ENCODE measurements around the gene PDAP1.

DNA sequence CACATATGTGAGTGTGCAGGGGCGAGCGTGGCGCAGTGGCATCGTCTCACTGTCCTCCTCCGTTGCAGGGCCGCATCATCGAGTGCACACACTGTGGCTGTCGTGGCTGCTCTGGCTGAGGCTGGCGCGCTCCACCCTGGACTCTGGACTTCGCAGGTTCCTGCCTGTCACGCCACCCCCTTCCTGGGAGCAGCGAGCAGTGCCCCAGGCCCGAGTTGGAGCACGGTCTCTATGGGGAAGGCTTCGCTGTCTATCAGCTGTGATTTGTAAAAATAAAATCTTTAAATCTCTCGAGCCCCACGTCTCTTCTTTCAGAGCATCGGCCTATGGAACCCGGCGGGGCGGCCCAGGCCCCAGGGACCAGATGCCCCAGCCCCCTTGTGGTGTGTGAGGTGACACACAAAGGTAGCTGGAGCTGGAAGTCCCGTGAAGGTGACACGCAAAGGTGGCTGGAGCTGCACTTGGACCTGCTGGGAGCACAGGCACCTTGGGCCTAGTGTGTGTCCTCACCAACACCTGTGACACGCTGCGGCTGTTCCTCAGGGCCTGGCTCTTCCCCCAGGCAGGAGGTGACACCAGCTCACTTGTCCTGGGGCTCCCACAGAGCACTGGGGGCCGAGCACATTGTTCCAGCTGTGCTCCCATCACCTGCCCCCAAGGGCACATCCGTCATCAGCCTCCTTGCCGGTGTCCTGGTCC, 11.1 kb upstream of the PDAP1 start:
- TF ChIP-seq, protein P1, sequence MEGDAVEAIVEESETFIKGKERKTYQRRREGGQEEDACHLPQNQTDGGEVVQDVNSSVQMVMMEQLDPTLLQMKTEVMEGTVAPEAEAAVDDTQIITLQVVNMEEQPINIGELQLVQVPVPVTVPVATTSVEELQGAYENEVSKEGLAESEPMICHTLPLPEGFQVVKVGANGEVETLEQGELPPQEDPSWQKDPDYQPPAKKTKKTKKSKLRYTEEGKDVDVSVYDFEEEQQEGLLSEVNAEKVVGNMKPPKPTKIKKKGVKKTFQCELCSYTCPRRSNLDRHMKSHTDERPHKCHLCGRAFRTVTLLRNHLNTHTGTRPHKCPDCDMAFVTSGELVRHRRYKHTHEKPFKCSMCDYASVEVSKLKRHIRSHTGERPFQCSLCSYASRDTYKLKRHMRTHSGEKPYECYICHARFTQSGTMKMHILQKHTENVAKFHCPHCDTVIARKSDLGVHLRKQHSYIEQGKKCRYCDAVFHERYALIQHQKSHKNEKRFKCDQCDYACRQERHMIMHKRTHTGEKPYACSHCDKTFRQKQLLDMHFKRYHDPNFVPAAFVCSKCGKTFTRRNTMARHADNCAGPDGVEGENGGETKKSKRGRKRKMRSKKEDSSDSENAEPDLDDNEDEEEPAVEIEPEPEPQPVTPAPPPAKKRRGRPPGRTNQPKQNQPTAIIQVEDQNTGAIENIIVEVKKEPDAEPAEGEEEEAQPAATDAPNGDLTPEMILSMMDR (IDR thresholded peaks at IDR 0.05): no peak
- TF ChIP-seq POLR2AphosphoS5 (IDR thresholded peaks at IDR 0.05; ENCODE audit: low read depth, low read length): no peak
- TF ChIP-seq, protein P2, sequence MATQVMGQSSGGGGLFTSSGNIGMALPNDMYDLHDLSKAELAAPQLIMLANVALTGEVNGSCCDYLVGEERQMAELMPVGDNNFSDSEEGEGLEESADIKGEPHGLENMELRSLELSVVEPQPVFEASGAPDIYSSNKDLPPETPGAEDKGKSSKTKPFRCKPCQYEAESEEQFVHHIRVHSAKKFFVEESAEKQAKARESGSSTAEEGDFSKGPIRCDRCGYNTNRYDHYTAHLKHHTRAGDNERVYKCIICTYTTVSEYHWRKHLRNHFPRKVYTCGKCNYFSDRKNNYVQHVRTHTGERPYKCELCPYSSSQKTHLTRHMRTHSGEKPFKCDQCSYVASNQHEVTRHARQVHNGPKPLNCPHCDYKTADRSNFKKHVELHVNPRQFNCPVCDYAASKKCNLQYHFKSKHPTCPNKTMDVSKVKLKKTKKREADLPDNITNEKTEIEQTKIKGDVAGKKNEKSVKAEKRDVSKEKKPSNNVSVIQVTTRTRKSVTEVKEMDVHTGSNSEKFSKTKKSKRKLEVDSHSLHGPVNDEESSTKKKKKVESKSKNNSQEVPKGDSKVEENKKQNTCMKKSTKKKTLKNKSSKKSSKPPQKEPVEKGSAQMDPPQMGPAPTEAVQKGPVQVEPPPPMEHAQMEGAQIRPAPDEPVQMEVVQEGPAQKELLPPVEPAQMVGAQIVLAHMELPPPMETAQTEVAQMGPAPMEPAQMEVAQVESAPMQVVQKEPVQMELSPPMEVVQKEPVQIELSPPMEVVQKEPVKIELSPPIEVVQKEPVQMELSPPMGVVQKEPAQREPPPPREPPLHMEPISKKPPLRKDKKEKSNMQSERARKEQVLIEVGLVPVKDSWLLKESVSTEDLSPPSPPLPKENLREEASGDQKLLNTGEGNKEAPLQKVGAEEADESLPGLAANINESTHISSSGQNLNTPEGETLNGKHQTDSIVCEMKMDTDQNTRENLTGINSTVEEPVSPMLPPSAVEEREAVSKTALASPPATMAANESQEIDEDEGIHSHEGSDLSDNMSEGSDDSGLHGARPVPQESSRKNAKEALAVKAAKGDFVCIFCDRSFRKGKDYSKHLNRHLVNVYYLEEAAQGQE (IDR thresholded peaks at IDR 0.05; ENCODE audit: insufficient read depth in 1 of 2, low read depth in 2 of 2, low read length in 1 of 2): peak in 1 of 2 experiments; percentile 28; a peak in 1 of 4 replicates
- no peak for TF ChIP-seq SIN3A (IDR thresholded peaks at IDR 0.05; ENCODE audit: borderline replicate concordance, insufficient read depth, low read depth, low read length)
- no peak for TF ChIP-seq TCF7L2 (IDR thresholded peaks at IDR 0.05; ENCODE audit: low read depth, low read length)
